ENCODE data around the gene CAP2.
"Not testable (repeated sequence)": the region's sequence is repeated elsewhere in the genome, so short reads cannot be mapped to it uniquely, and the experiment has no call there.

Gene CAP2

GRCh38 chr6:17585766-17586490 is 192.5 kb downstream of the CAP2 start:
- H3K4me3 ChIP-seq (ENCODE audit: low read length in 2 of 2): no peak overlapping the region
- H3K27me3 ChIP-seq (ENCODE audit: control insufficient read depth in 2 of 2, insufficient read depth in 2 of 2, low read length in 2 of 2): no peaks in the 10 kb centered on the region
- H3K9ac ChIP-seq (ENCODE audit: low read depth in 1 of 2, low read length in 2 of 2): no peak overlapping the region
- no peaks in the 10 kb centered on the region for H3K9me3 ChIP-seq (ENCODE audit: control insufficient read depth in 2 of 2, low read length in 2 of 2)
- H3K4me1 ChIP-seq (ENCODE audit: control insufficient read depth in 2 of 2, insufficient read depth in 2 of 2, low read length in 2 of 2): peaks cover 20 to 25% of the 10 kb centered on the region in 2 donors
- no peaks in the 10 kb centered on the region for H3K36me3 ChIP-seq (ENCODE audit: control insufficient read depth in 2 of 2, insufficient read depth in 2 of 2, low read length in 2 of 2)
- H3K27ac ChIP-seq (ENCODE audit: low read depth in 2 of 2, low read length in 2 of 2): peak overlapping the region in 1 of 2 donors; percentile 16

- H3K9me3 ChIP-seq (ENCODE audit: control insufficient read depth in 2 of 2, low read length in 2 of 2); H3K4me3 ChIP-seq (ENCODE audit: low read length in 2 of 2); H3K27me3 ChIP-seq (ENCODE audit: control insufficient read depth in 2 of 2, insufficient read depth in 2 of 2, low read length in 2 of 2); H3K9ac ChIP-seq (ENCODE audit: low read depth in 1 of 2, low read length in 2 of 2); H3K27ac ChIP-seq (ENCODE audit: low read depth in 2 of 2, low read length in 2 of 2); H3K36me3 ChIP-seq (ENCODE audit: control insufficient read depth in 2 of 2, insufficient read depth in 2 of 2, low read length in 2 of 2): not testable (repeated sequence)
- H3K4me1 ChIP-seq (ENCODE audit: control insufficient read depth in 2 of 2, insufficient read depth in 2 of 2, low read length in 2 of 2): peaks cover 20 to 25% of the 10 kb centered on the region in 2 donors
Measured at GRCh38 chr6:17586623-17587022, 193.2 kb downstream of the CAP2 start.

- Histone ChIP-seq H3K4me3 (ENCODE audit: low read length in 2 of 2) (peak overlapping the region; percentile 5 to 6), H3K4me1 (ENCODE audit: control insufficient read depth in 2 of 2, insufficient read depth in 2 of 2, low read length in 2 of 2) (peaks cover 20 to 25% of the 10 kb centered on the region in 2 donors), H3K27me3 (ENCODE audit: control insufficient read depth in 2 of 2, insufficient read depth in 2 of 2, low read length in 2 of 2) (no peaks in the 10 kb centered on the region), H3K36me3 (ENCODE audit: control insufficient read depth in 2 of 2, insufficient read depth in 2 of 2, low read length in 2 of 2) (no peaks in the 10 kb centered on the region), H3K27ac (ENCODE audit: low read depth in 2 of 2, low read length in 2 of 2) (peak overlapping the region; percentile 72 to 75), H3K9me3 (ENCODE audit: control insufficient read depth in 2 of 2, low read length in 2 of 2) (no peaks in the 10 kb centered on the region), H3K9ac (ENCODE audit: low read depth in 1 of 2, low read length in 2 of 2) (no peak overlapping the region)
Measured at GRCh38 chr6:17588011-17588410, 194.6 kb downstream of the CAP2 start.

GRCh38 chr6:17589406-17590096 is 196.2 kb downstream of the CAP2 start:
- no peaks in the 10 kb centered on the region for H3K27me3 ChIP-seq (ENCODE audit: control insufficient read depth in 2 of 2, insufficient read depth in 2 of 2, low read length in 2 of 2)
- H3K27ac ChIP-seq (ENCODE audit: low read depth in 2 of 2, low read length in 2 of 2): peak overlapping the region; percentile 71 to 80

GRCh38 chr6:17591287-17591686 is 197.9 kb downstream of the CAP2 start:
- H3K36me3 ChIP-seq (ENCODE audit: control insufficient read depth in 2 of 2, insufficient read depth in 2 of 2, low read length in 2 of 2): no peaks in the 10 kb centered on the region
- H3K27ac ChIP-seq (ENCODE audit: low read depth in 2 of 2, low read length in 2 of 2): no peak overlapping the region
- no peaks in the 10 kb centered on the region for H3K9me3 ChIP-seq (ENCODE audit: control insufficient read depth in 2 of 2, low read length in 2 of 2)
- no peak overlapping the region for H3K9ac ChIP-seq (ENCODE audit: low read depth in 1 of 2, low read length in 2 of 2)
- H3K27me3 ChIP-seq (ENCODE audit: control insufficient read depth in 2 of 2, insufficient read depth in 2 of 2, low read length in 2 of 2): no peaks in the 10 kb centered on the region
- no peak overlapping the region for H3K4me3 ChIP-seq (ENCODE audit: low read length in 2 of 2)
- H3K4me1 ChIP-seq (ENCODE audit: control insufficient read depth in 2 of 2, insufficient read depth in 2 of 2, low read length in 2 of 2): peaks cover 13 to 20% of the 10 kb centered on the region in 2 donors

More at GRCh38 chr6:17589406-17590096, 196.2 kb downstream of the CAP2 start:
- H3K4me3 ChIP-seq (ENCODE audit: low read length in 2 of 2): no peak overlapping the region
- H3K9ac ChIP-seq (ENCODE audit: low read depth in 1 of 2, low read length in 2 of 2): peak overlapping the region in 1 of 2 donors; percentile 24
- no peaks in the 10 kb centered on the region for H3K9me3 ChIP-seq (ENCODE audit: control insufficient read depth in 2 of 2, low read length in 2 of 2)
- peaks cover 17 to 20% of the 10 kb centered on the region in 2 donors for H3K4me1 ChIP-seq (ENCODE audit: control insufficient read depth in 2 of 2, insufficient read depth in 2 of 2, low read length in 2 of 2)
- no peaks in the 10 kb centered on the region for H3K36me3 ChIP-seq (ENCODE audit: control insufficient read depth in 2 of 2, insufficient read depth in 2 of 2, low read length in 2 of 2)

- H3K27me3 ChIP-seq (ENCODE audit: control insufficient read depth in 2 of 2, insufficient read depth in 2 of 2, low read length in 2 of 2): no peaks in the 10 kb centered on the region
- no peak overlapping the region for H3K4me3 ChIP-seq (ENCODE audit: low read length in 2 of 2)
- no peaks in the 10 kb centered on the region for H3K9me3 ChIP-seq (ENCODE audit: control insufficient read depth in 2 of 2, low read length in 2 of 2)
- peaks cover 9 to 11% of the 10 kb centered on the region in 2 donors for H3K4me1 ChIP-seq (ENCODE audit: control insufficient read depth in 2 of 2, insufficient read depth in 2 of 2, low read length in 2 of 2)
- H3K9ac ChIP-seq (ENCODE audit: low read depth in 1 of 2, low read length in 2 of 2): no peak overlapping the region
- no peak overlapping the region for H3K27ac ChIP-seq (ENCODE audit: low read depth in 2 of 2, low read length in 2 of 2)
- H3K36me3 ChIP-seq (ENCODE audit: control insufficient read depth in 2 of 2, insufficient read depth in 2 of 2, low read length in 2 of 2): no peaks in the 10 kb centered on the region
Measured at GRCh38 chr6:17593246-17593645, 199.9 kb downstream of the CAP2 start.

- Histone ChIP-seq H3K27me3 (ENCODE audit: control insufficient read depth in 2 of 2, insufficient read depth in 2 of 2, low read length in 2 of 2) (no peaks in the 10 kb centered on the region), H3K9me3 (ENCODE audit: control insufficient read depth in 2 of 2, low read length in 2 of 2) (no peaks in the 10 kb centered on the region), H3K4me3 (ENCODE audit: low read length in 2 of 2) (no peak overlapping the region), H3K4me1 (ENCODE audit: control insufficient read depth in 2 of 2, insufficient read depth in 2 of 2, low read length in 2 of 2) (peaks cover 1 to 5% of the 10 kb centered on the region in 2 donors), H3K27ac (ENCODE audit: low read depth in 2 of 2, low read length in 2 of 2) (no peak overlapping the region), H3K36me3 (ENCODE audit: control insufficient read depth in 2 of 2, insufficient read depth in 2 of 2, low read length in 2 of 2) (no peaks in the 10 kb centered on the region), H3K9ac (ENCODE audit: low read depth in 1 of 2, low read length in 2 of 2) (no peak overlapping the region)
Measured at GRCh38 chr6:17596085-17596484, 202.7 kb downstream of the CAP2 start.

GRCh38 chr6:17599877-17600526 is 206.6 kb downstream of the CAP2 start, which contains the start of gene FAM8A1:
Gene FAM8A1 (plus strand): TSS chr6:17600302. CDS start chr6:17600410, 108 bp downstream.
- Histone ChIP-seq H3K36me3 (ENCODE audit: control insufficient read depth in 2 of 2, insufficient read depth in 2 of 2, low read length in 2 of 2) (peaks cover 10 to 11% of the 10 kb centered on the region in 2 donors), H3K9ac (ENCODE audit: low read depth in 1 of 2, low read length in 2 of 2) (peak within 1 kb of the TSS; percentile 90 to 97), H3K27ac (ENCODE audit: low read depth in 2 of 2, low read length in 2 of 2) (peak within 1 kb of the TSS; percentile 93 to 94), H3K4me1 (ENCODE audit: control insufficient read depth in 2 of 2, insufficient read depth in 2 of 2, low read length in 2 of 2) (peaks cover 14 to 18% of the 10 kb centered on the region in 2 donors), H3K4me3 (ENCODE audit: low read length in 2 of 2) (peak within 1 kb of the TSS; percentile 94 to 96), H3K27me3 (ENCODE audit: control insufficient read depth in 2 of 2, insufficient read depth in 2 of 2, low read length in 2 of 2) (no peaks in the 10 kb centered on the region), H3K9me3 (ENCODE audit: control insufficient read depth in 2 of 2, low read length in 2 of 2) (no peaks in the 10 kb centered on the region)

GRCh38 chr6:17600527-17601385 is 207.4 kb downstream of the CAP2 start:
- H3K9ac ChIP-seq (ENCODE audit: low read depth in 1 of 2, low read length in 2 of 2): peak overlapping the region; percentile 90 to 97
- no peaks in the 10 kb centered on the region for H3K27me3 ChIP-seq (ENCODE audit: control insufficient read depth in 2 of 2, insufficient read depth in 2 of 2, low read length in 2 of 2)
- peaks cover 14 to 18% of the 10 kb centered on the region in 2 donors for H3K4me1 ChIP-seq (ENCODE audit: control insufficient read depth in 2 of 2, insufficient read depth in 2 of 2, low read length in 2 of 2)
- peaks cover 11 to 15% of the 10 kb centered on the region in 2 donors for H3K36me3 ChIP-seq (ENCODE audit: control insufficient read depth in 2 of 2, insufficient read depth in 2 of 2, low read length in 2 of 2)
- no peaks in the 10 kb centered on the region for H3K9me3 ChIP-seq (ENCODE audit: control insufficient read depth in 2 of 2, low read length in 2 of 2)
- peak overlapping the region; percentile 94 to 96 for H3K4me3 ChIP-seq (ENCODE audit: low read length in 2 of 2)
- peak overlapping the region; percentile 93 to 94 for H3K27ac ChIP-seq (ENCODE audit: low read depth in 2 of 2, low read length in 2 of 2)

Data from mucosa of rectum (tissue), 2 donors.